OCI-LY3 (cell line): ENCODE measurements around the gene ECSCR.

ENCODE experiments used
- H2AFZ ChIP-seq: fragments of 200-600, 300-600 bp; shearing (Covaris generic); 2 replicates; pipeline ENCODE4 v1.6.0; 2014; ENCODE audit warnings: antibody characterized with exemption, low read depth, low read length
- H3K27ac ChIP-seq: fragments of 200-600, 300-600 bp; sonication (generic); 2 replicates; pipeline ENCODE4 v1.5.1; 2014; ENCODE audit warnings: mild to moderate bottlenecking, low read length, moderate library complexity, mixed read lengths
- H3K27me3 ChIP-seq: fragments of 200-600, 300-600 bp; sonication (generic); 2 replicates; pipeline ENCODE4 v1.6.1; 2014; ENCODE audit warnings: low read depth, low read length, mixed read lengths
- H3K36me3 ChIP-seq: fragments of 200-600, 300-600 bp; sonication (generic); replicated peaks from 2 replicates; pipeline ENCODE3; 2014; ENCODE audit warnings: low read depth, low read length, mixed read lengths
- H3K4me1 ChIP-seq: fragments of 300-600, 200-600 bp; sonication (generic); 2 replicates; pipeline ENCODE4 v1.6.1; 2014; ENCODE audit warnings: low read length, mixed read lengths
- H3K4me2 ChIP-seq: fragments of 200-600, 300-600 bp; sonication (generic); 2 replicates; pipeline ENCODE4 v1.6.1; 2014; ENCODE audit warnings: low read length, mixed read lengths
- H3K4me3 ChIP-seq: fragments of 300-600, 200-600 bp; sonication (generic); 2 replicates; pipeline ENCODE4 v1.5.1; 2014; ENCODE audit warnings: antibody characterized with exemption, mild to moderate bottlenecking, low read length, moderate library complexity
- H3K79me2 ChIP-seq: fragments of 300-600, 200-600 bp; shearing (Covaris generic); 2 replicates; pipeline ENCODE4 v1.6.1; 2014; ENCODE audit warnings: mild to moderate bottlenecking, low read length, mixed read lengths
- H3K9ac ChIP-seq: fragments of 300-600, 200-600 bp; shearing (Covaris generic); 2 replicates; pipeline ENCODE4 v1.6.0; 2014; ENCODE audit warnings: mild to moderate bottlenecking, low read length, moderate library complexity
- H3K9me3 ChIP-seq: fragments of 200-600, 300-600 bp; shearing (Covaris generic); 2 replicates; pipeline ENCODE4 v1.6.1; 2014; ENCODE audit warnings: low read length, mixed read lengths; ENCODE audit not compliant: insufficient read depth
- H4K20me1 ChIP-seq: fragments of 200-600, 300-600 bp; sonication (generic); 2 replicates; pipeline ENCODE4 v1.6.1; 2016; ENCODE audit warnings: low read length, mixed read lengths; ENCODE audit not compliant: insufficient read depth
- EZH2phosphoT487 ChIP-seq: fragments of 200-600 bp; shearing (Covaris generic); IDR thresholded peaks from 2 replicates; pipeline ENCODE4 v1.6.1; 2018; ENCODE audit warnings: antibody characterized with exemption, mixed run types, low read depth
- TF ChIP-seq, protein P1 (sequence below): fragments of 200-600, 300-600 bp; sonication (generic); IDR thresholded peaks from 2 replicates; pipeline ENCODE4 v1.5.1; 2014; ENCODE audit warnings: antibody characterized with exemption, low read length, low read depth

ECSCR gene

DNA sequence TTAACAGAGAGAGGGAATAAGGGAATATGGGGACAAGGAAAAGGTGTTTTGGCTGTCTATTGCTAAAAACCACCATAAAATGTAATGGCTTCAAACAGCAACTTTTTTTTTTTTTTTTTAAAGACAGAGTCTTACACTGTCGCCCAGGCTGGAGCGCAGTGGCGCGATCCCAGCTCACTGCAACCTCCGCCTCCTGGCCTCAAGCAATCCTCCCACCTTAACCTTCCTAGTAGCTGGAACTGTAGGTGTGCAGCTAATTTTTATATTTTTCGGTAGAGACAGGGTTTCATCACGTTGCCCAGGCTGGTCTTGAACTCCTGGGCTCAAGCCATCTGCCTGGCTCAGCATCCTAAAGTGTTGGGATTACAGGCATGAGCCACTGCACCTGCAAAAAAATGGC is 54.4 kb downstream of the ECSCR start:
- Histone ChIP-seq H3K79me2 (no peaks in the 10 kb centered on the region), H3K27me3 (no peaks in the 10 kb centered on the region), H3K4me1 (peaks cover 52% of the 10 kb centered on the region), H3K4me2 (peak overlapping the region; percentile 69), H4K20me1 (no peaks in the 10 kb centered on the region), H2AFZ (peak overlapping the region; percentile 17; the same call in 1 of the 2 replicates), H3K9ac (peak overlapping the region; percentile 49; the same call in 1 of the 2 replicates), H3K36me3 (no peaks in the 10 kb centered on the region), H3K9me3 (no peaks in the 10 kb centered on the region), H3K4me3 (peak overlapping the region; percentile 25; the same call in 1 of the 2 replicates), H3K27ac (peak overlapping the region; percentile 93)
- TF ChIP-seq, protein P1, sequence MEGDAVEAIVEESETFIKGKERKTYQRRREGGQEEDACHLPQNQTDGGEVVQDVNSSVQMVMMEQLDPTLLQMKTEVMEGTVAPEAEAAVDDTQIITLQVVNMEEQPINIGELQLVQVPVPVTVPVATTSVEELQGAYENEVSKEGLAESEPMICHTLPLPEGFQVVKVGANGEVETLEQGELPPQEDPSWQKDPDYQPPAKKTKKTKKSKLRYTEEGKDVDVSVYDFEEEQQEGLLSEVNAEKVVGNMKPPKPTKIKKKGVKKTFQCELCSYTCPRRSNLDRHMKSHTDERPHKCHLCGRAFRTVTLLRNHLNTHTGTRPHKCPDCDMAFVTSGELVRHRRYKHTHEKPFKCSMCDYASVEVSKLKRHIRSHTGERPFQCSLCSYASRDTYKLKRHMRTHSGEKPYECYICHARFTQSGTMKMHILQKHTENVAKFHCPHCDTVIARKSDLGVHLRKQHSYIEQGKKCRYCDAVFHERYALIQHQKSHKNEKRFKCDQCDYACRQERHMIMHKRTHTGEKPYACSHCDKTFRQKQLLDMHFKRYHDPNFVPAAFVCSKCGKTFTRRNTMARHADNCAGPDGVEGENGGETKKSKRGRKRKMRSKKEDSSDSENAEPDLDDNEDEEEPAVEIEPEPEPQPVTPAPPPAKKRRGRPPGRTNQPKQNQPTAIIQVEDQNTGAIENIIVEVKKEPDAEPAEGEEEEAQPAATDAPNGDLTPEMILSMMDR = no peak
- no peak for TF ChIP-seq EZH2phosphoT487

DNA sequence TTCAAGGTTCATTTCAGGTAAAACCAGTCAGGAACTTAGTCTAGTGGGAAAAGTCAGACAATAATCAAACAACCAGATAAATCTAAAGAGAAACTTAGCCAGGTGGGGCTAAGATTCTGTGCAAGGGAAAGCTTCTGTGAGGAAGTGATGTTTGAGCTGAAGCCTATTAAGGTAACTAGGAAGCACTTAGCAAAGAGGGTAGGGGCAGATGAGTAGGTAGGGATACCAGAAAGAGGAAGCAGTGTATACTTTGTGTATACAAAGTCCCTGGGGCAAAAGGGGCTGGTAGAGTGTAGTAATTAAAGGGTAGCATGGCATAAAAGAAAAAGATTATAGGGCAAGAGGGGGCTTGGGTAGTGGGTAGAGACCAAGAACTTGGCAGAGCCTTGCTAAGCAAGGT is 55.0 kb downstream of the ECSCR start:
- no peaks in the 10 kb centered on the region for H3K9me3 ChIP-seq
- H3K4me2 ChIP-seq = peak overlapping the region; percentile 69
- H3K27ac ChIP-seq = peak overlapping the region; percentile 93

DNA sequence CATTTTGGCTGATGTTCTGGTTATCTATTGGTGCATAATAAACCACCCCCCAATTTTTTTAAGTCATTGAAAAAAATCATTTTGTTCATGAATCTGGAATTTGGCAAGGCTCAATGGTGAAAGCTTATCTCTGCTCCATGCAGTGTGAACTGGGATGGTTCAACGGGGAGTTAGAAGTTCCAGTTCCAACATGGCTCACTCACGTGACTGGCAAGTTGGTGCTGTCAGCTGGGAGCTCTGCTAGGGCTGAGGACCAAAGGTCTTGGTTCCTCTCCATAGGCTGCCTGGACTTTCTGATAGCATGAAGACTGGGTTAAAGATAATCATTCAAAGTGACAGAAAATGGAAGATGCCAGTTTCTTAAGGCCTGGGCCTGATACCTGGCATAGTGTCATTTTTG is 55.6 kb downstream of the ECSCR start:
- Histone ChIP-seq H3K9ac (peak overlapping the region; percentile 53; the same call in 1 of the 2 replicates), H3K4me3 (0 out of 2 replicates have a peak overlapping the region, but pooled peaks have one; percentile 30)
- TF ChIP-seq, protein P1 = no peak
- no peak for TF ChIP-seq EZH2phosphoT487

More for the DNA sequence above, 55.0 kb downstream of the ECSCR start:
- Histone ChIP-seq H3K9ac (peak overlapping the region; percentile 53), H2AFZ (peak overlapping the region; percentile 17; the same call in 1 of the 2 replicates), H3K79me2 (no peaks in the 10 kb centered on the region), H4K20me1 (no peaks in the 10 kb centered on the region), H3K36me3 (no peaks in the 10 kb centered on the region), H3K4me3 (peak overlapping the region; percentile 30; the same call in 1 of the 2 replicates), H3K4me1 (peaks cover 59% of the 10 kb centered on the region), H3K27me3 (no peaks in the 10 kb centered on the region)
- TF ChIP-seq, protein P1 = no peak
- no peak for TF ChIP-seq EZH2phosphoT487

DNA sequence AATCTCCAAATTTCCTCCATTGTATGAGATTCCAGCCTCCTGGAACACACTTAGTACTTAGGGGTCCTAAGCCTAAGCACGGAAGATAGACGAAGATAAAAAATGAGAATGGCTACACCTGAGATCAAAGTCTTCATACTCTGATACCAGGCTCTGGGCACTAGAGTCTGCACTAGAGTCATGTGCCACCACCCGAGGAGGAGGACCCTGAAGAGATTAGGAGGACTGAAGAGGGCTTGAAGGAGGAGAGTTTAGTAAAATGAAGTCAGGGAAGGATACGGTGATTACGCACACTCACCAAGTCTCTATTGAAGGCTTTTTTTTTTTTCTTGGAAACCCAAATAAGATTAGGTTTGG is 58.1 kb downstream of the ECSCR start:
- no peaks in the 10 kb centered on the region for H4K20me1 ChIP-seq
- no peaks in the 10 kb centered on the region for H3K79me2 ChIP-seq
- H3K36me3 ChIP-seq = no peaks in the 10 kb centered on the region
- peak overlapping the region; percentile 86 for H3K4me2 ChIP-seq
- peak overlapping the region; percentile 92 for H3K27ac ChIP-seq
- no peaks in the 10 kb centered on the region for H3K27me3 ChIP-seq
- peak overlapping the region; percentile 97 for H3K4me3 ChIP-seq
- peak overlapping the region; percentile 81 for H2AFZ ChIP-seq
- H3K4me1 ChIP-seq = peaks cover 58% of the 10 kb centered on the region
- TF ChIP-seq EZH2phosphoT487 = no peak
- TF ChIP-seq, protein P1 = no peak
- H3K9me3 ChIP-seq = no peaks in the 10 kb centered on the region
- peak overlapping the region; percentile 70 for H3K9ac ChIP-seq

More for the DNA sequence above, 55.6 kb downstream of the ECSCR start:
- H2AFZ ChIP-seq = 0 out of 2 replicates have a peak overlapping the region, but pooled peaks have one; percentile 17
- no peaks in the 10 kb centered on the region for H3K27me3 ChIP-seq
- peaks cover 60% of the 10 kb centered on the region for H3K4me1 ChIP-seq
- no peaks in the 10 kb centered on the region for H3K36me3 ChIP-seq
- H3K9me3 ChIP-seq = no peaks in the 10 kb centered on the region
- no peaks in the 10 kb centered on the region for H3K79me2 ChIP-seq
- H3K4me2 ChIP-seq = peak overlapping the region; percentile 69
- peak overlapping the region; percentile 93 for H3K27ac ChIP-seq
- H4K20me1 ChIP-seq = no peaks in the 10 kb centered on the region
